ENCODE results near the gene DNAJB12.

DNA sequence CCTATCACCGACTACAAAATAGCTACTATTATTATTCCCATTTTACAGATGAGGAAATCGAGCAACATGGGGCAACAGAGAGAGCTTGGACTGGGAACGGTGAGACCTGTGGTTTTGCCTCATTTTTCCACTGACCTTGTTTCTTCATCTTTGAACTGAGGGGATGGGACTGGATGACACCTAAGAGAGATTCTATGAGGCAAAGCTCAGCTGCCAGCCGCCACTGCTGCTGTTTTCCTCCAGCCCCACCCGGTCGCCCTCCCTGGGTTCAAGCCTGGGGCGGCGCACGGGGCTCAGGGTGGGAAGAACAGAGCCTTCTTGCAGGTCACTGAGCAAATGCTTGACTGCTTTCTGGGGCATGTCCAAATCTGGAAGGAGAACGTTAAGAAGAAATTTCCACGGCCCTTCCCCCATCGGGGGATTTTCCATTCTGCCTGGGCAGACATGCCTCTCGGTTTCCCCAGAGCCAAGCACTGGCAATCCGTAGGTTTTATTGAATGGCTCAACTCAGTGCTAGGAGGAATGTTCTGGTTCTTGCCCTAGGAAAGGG lies 68.7 kb downstream of the DNAJB12 start:
- TF ChIP-seq, protein P1, sequence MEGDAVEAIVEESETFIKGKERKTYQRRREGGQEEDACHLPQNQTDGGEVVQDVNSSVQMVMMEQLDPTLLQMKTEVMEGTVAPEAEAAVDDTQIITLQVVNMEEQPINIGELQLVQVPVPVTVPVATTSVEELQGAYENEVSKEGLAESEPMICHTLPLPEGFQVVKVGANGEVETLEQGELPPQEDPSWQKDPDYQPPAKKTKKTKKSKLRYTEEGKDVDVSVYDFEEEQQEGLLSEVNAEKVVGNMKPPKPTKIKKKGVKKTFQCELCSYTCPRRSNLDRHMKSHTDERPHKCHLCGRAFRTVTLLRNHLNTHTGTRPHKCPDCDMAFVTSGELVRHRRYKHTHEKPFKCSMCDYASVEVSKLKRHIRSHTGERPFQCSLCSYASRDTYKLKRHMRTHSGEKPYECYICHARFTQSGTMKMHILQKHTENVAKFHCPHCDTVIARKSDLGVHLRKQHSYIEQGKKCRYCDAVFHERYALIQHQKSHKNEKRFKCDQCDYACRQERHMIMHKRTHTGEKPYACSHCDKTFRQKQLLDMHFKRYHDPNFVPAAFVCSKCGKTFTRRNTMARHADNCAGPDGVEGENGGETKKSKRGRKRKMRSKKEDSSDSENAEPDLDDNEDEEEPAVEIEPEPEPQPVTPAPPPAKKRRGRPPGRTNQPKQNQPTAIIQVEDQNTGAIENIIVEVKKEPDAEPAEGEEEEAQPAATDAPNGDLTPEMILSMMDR (optimal IDR thresholded peaks at IDR 0.05 in 1 of 3, IDR thresholded peaks at IDR 0.05 in 1 of 3, conservative IDR thresholded peaks at IDR 0.05 in 1 of 3; ENCODE audit: extremely low read depth in 1 of 3, insufficient read depth in 2 of 3, low read length in 3 of 3): no peak
- no peak for TF ChIP-seq EZH2 (IDR thresholded peaks at IDR 0.05; ENCODE audit: low read length)

Data from keratinocyte (primary cell).